HepG2 (cell line): ENCODE measurements around the gene TLCD5. TPM values are rescaled to one million over a fixed set of nuclear protein-coding genes. Genes with fewer than 3 reads are reported as not detected.
A peak's percentile ranks its signal among the peaks of the same experiment; 100 is the strongest.

Experiments used
- ARID5B ChIP-seq: IDR thresholded peaks from 2 replicates; pipeline ENCODE4 v1.4.0; 2020; ENCODE audit warnings: mild to moderate bottlenecking, missing genetic modification reagents
- BRD4 ChIP-seq: sonication (generic); formaldehyde crosslinking; IDR thresholded peaks from 2 replicates; pipeline ENCODE4 v1.4.0; 2020; ENCODE audit warnings: missing genetic modification reagents
- CEBPG ChIP-seq: IDR thresholded peaks from 2 replicates; pipeline ENCODE4 v1.6.1; 2016
- DMTF1 ChIP-seq: sonication (generic); formaldehyde crosslinking; IDR thresholded peaks from 2 replicates; pipeline ENCODE4 v1.4.0; 2020; ENCODE audit warnings: mild to moderate bottlenecking, missing genetic modification reagents
- KLF9 ChIP-seq: IDR thresholded peaks from 2 replicates; pipeline ENCODE4 v1.6.1; 2016; ENCODE audit warnings: low read depth
- MXD3 ChIP-seq: IDR thresholded peaks from 2 replicates; pipeline ENCODE4 v1.6.1; 2016; ENCODE audit warnings: mild to moderate bottlenecking, missing biosample characterization, missing genetic modification reagents
- NBN ChIP-seq: fragments of 450-650 bp; conservative IDR thresholded peaks from 2 replicates; pipeline ENCODE4 v1.6.1; 2017
- SP2 ChIP-seq: sonication (generic); formaldehyde crosslinking; IDR thresholded peaks from 2 replicates; pipeline ENCODE4 v1.5.1; 2020; ENCODE audit warnings: mild to moderate bottlenecking, missing genetic modification reagents
- U2AF2 ChIP-seq: fragments of 200-400 bp; formaldehyde crosslinking; IDR thresholded peaks from 2 replicates; pipeline ENCODE4 v1.6.1; 2017; ENCODE audit warnings: low read depth, mild to moderate bottlenecking, low read length
- ZNF512B ChIP-seq: sonication (generic); formaldehyde crosslinking; IDR thresholded peaks from 2 replicates; pipeline ENCODE4 v1.5.1; 2020; ENCODE audit warnings: missing genetic modification reagents, mild to moderate bottlenecking, borderline replicate concordance
- ZNF576 ChIP-seq: sonication (generic); formaldehyde crosslinking; IDR thresholded peaks from 2 replicates; pipeline ENCODE4 v1.4.0; 2020; ENCODE audit warnings: mild to moderate bottlenecking, missing genetic modification reagents
- polyA plus RNA-seq, 8 experiments: library from polyadenylated mRNA; depleted of rRNA in 3 of 8; stranded (reverse) in 7 of 8; unstranded in 1 of 8; fragments of >200 nt; fragmentation: Illumina TruSeq in 4 of 8; extraction: Trizol in 4 of 8; gene quantifications; 2 replicates each; pipeline versions ENCODE4 v1.2.1 to v1.2.3, GENCODE V29; 2011 to 2016; ENCODE audit warnings: low read depth in 4 of 8, missing spikeins in 1 of 8, mixed read lengths in 1 of 8; ENCODE audit not compliant: insufficient read depth in 1 of 8
- total RNA-seq, 5 experiments: library from RNA; depleted of rRNA; stranded (reverse); fragments of >200 nt; fragmentation: Illumina TruSeq; extraction: Trizol; gene quantifications; 2 replicates each; pipeline ENCODE4 v1.2.3, GENCODE V29; 2016; ENCODE audit warnings: low read depth in 1 of 5

The TLCD5 gene
- total and polyA plus RNA-seq, 2 of the 13 experiments (the other 11 are each of a cell fraction or from before 2014, with no cell fraction given) = 6.1 to 7.6 TPM

GRCh38 chr11:120284272-120284671, 40.8 kb upstream of the TLCD5 start (continued):
- TF ChIP-seq ARID5B (CRISPR knock-in tag) (no peak), CEBPG (CRISPR knock-in tag) (peak; percentile 67), ZNF576 (no peak), KLF9 (CRISPR knock-in tag) (no peak), DMTF1 (CRISPR knock-in tag) (no peak), BRD4 (CRISPR knock-in tag) (no peak), ZNF512B (CRISPR knock-in tag) (no peak), NBN (no peak), SP2 (CRISPR knock-in tag) (no peak), U2AF2 (no peak), MXD3 (CRISPR knock-in tag) (no peak)
